Mucosa of stomach (tissue), 1 donor: Measurements from ENCODE around the gene S1PR3.

ENCODE experiments used
- H3K27me3 ChIP-seq: one replicate; pipeline ENCODE4 v1.7.0; 2013; ENCODE audit warnings: mild to moderate bottlenecking, low read length; ENCODE audit not compliant: control insufficient read depth, insufficient read depth
- H3K36me3 ChIP-seq: one replicate; pipeline ENCODE4 v1.7.0; 2013; ENCODE audit warnings: low read length; ENCODE audit not compliant: control insufficient read depth, insufficient read depth
- H3K4me1 ChIP-seq: one replicate; pipeline ENCODE4 v1.7.0; 2013; ENCODE audit warnings: mild to moderate bottlenecking, low read length; ENCODE audit not compliant: control insufficient read depth, insufficient read depth
- H3K4me3 ChIP-seq: one replicate; pipeline ENCODE4 v1.7.0; 2013; ENCODE audit warnings: low read length
- H3K9ac ChIP-seq: one replicate; pipeline ENCODE4 v1.7.0; 2013; ENCODE audit warnings: mild to moderate bottlenecking, low read length, moderate library complexity
- H3K9me3 ChIP-seq: one replicate; pipeline ENCODE4 v1.7.0; 2013; ENCODE audit warnings: mild to moderate bottlenecking, low read length, moderate library complexity; ENCODE audit not compliant: control insufficient read depth
- donor health status: Pancreatic carcinoma.

Gene S1PR3

DNA sequence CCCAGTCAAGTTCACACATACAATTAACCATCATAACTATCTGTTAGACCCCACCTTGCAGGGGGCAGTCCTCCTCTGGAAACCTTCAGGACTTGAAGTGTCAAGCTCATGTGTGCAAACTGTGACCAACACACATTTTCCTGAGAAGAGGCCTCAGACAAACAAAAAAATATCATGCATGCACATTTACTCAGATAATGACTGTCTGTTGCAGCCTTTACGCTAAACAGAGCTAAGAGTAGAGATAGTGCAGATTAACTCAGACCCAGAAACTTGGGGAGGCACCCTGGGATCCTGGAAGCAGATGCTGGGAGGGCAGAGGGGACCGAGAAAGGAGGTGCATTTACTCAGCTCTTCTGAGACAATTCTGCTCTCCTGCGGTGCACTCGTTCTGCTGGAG, 3.6 kb upstream of the S1PR3 start:
- H3K27me3 ChIP-seq = peaks cover 11% of the 10 kb centered on the region
- H3K9me3 ChIP-seq = no peaks in the 10 kb centered on the region
- no peak overlapping the region for H3K4me3 ChIP-seq
- no peaks in the 10 kb centered on the region for H3K36me3 ChIP-seq
- peaks cover 9% of the 10 kb centered on the region for H3K4me1 ChIP-seq
- H3K9ac ChIP-seq = no peak overlapping the region

DNA sequence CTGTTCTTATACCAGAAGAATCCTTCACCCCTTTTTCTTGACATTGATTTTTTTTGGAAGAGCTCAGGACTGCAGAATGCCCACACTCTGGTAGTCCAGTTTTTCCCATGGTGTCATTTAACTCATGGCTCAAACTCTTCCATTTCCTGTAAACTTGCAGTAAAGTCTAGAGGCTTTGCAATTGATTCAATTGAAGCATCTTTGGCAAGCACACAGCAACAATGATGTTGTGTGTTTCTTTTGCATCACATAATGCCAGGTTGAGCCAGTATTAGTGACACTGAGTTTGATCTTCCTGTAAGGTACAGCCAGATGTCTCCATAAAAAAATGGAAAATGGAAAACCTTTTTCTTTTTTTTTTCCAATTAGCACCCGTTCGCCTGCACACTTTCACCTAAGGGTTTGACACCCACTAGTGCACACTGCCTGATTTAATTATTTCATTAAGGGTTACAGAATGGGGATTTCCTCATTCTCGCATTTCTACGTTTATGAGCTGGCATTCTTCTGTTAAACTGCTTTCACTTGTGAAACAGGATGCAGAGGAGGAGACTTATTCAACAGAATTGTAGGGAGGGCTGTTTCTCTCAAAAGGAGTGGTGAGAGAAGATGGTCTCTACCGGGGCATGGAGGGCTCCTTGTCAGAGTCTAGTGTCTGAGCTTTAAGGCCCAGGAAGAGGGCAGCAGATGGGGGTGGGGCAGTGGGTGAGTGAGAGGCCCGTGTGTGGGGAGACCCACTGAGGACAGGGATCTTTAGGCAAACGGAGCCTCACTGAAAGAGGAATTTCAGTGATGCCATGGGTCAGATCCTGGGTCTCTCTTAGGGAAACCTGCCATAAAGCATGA, 2.2 kb upstream of the S1PR3 start:
- H3K9me3 ChIP-seq = no peaks in the 10 kb centered on the region
- H3K27me3 ChIP-seq = peaks cover 12% of the 10 kb centered on the region
- H3K36me3 ChIP-seq = no peaks in the 10 kb centered on the region
- H3K4me1 ChIP-seq = peaks cover 16% of the 10 kb centered on the region
- no peak overlapping the region for H3K9ac ChIP-seq
- no peak overlapping the region for H3K4me3 ChIP-seq

DNA sequence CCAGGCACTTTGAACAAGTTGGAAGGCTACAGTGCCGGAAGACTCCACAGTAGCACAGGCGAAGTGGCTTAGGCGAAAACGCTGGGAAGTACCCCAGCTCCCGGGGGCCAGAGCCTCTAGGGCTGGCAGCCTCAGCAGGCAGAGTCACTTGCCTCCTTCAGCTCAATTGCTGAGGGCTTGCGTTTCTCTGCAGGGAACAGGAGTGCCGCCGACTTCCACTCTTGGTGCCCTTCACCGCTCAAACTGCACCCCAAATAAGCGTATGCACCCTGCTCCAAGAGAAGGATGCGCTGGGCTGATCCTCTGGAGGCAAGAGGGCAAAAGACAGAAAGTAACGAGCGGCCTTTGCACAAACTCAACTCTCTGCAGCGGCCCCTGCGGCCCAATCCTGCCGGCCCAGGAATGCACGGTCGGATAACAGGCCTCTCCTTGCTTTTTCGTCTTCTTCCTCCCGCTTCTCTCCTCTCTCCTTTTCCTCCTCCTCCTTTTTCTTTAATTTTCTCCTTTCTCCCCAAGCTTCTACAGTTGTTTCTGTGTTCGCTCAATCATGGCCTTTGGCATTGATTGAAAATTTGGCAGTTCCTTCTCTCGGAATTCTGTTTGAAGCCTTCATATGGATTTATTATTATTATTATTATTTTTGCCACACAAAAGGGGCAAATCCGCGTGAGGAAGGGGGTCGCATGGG, 1.1 kb upstream of the S1PR3 start:
- peaks cover 16% of the 10 kb centered on the region for H3K4me1 ChIP-seq

GRCh38 chr9:88990729-88991065, 571 bp upstream of the S1PR3 start:
- H3K4me3 ChIP-seq = no peak overlapping the region
- peaks cover 12% of the 10 kb centered on the region for H3K27me3 ChIP-seq
- peaks cover 16% of the 10 kb centered on the region for H3K4me1 ChIP-seq
- H3K9ac ChIP-seq = no peak overlapping the region
- no peaks in the 10 kb centered on the region for H3K9me3 ChIP-seq
- no peaks in the 10 kb centered on the region for H3K36me3 ChIP-seq

More for the DNA sequence above, 1.1 kb upstream of the S1PR3 start:
- no peaks in the 10 kb centered on the region for H3K36me3 ChIP-seq
- H3K27me3 ChIP-seq = peaks cover 12% of the 10 kb centered on the region
- no peak overlapping the region for H3K9ac ChIP-seq
- no peaks in the 10 kb centered on the region for H3K9me3 ChIP-seq
- H3K4me3 ChIP-seq = no peak overlapping the region

DNA sequence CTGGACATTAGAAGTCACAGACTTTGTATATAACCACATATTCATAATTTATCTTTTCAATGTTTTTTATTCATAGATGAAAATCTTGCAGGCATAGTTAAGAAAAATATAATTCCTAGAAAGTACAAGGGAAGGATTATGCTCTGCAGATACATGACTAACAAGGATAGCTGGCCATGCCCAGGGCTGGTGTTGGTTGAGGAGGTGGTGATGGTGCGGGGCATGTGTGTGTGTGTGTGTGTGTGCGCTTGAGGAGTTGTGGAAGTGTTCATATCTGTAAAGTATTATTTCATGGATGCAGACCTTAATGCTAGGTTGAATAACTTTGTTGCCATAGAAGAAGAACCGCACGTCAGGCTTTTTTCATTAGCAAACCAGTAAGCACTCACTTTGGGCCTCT, 1.3 kb downstream of the S1PR3 start:
- peaks cover 12% of the 10 kb centered on the region for H3K27me3 ChIP-seq
- no peaks in the 10 kb centered on the region for H3K36me3 ChIP-seq
- no peak overlapping the region for H3K4me3 ChIP-seq
- peaks cover 19% of the 10 kb centered on the region for H3K4me1 ChIP-seq
- no peak overlapping the region for H3K9ac ChIP-seq
- H3K9me3 ChIP-seq = no peaks in the 10 kb centered on the region

GRCh38 chr9:88993327-88993726, 2.1 kb downstream of the S1PR3 start:
- peaks cover 12% of the 10 kb centered on the region for H3K27me3 ChIP-seq
- no peak overlapping the region for H3K4me3 ChIP-seq
- no peaks in the 10 kb centered on the region for H3K36me3 ChIP-seq
- no peaks in the 10 kb centered on the region for H3K9me3 ChIP-seq
- peaks cover 19% of the 10 kb centered on the region for H3K4me1 ChIP-seq
- no peak overlapping the region for H3K9ac ChIP-seq

DNA sequence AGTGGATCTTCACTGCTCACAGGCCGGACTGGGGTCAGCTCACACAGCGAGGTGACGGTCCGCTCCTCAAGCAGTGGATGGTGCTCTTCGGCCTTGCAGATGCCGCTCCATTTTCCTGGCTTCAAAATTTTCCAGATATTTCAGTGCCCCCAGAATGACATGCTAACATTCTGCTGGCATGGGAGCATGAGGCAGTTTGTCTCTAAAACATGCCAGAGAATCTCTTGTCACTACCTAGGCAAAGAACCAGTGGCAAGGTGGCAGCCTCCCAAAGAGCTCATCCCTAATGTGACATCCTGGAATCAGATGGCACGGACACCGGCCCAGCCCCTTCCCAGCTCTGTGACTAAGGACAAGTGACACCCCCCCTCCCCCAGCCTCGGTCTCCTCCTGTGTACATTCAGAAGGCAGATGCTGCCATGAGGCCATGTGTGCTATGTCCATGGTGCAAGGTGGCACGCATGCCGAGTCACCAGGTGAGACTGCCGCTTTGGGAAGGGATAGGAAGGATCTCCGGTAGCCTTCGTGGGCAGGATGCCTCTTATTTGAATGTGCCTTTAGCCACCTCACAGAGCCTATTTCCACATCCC, 2.7 kb downstream of the S1PR3 start:
- Histone ChIP-seq H3K9ac (no peak overlapping the region), H3K4me3 (no peak overlapping the region), H3K9me3 (no peaks in the 10 kb centered on the region), H3K36me3 (no peaks in the 10 kb centered on the region), H3K27me3 (peaks cover 12% of the 10 kb centered on the region), H3K4me1 (peaks cover 19% of the 10 kb centered on the region)

DNA sequence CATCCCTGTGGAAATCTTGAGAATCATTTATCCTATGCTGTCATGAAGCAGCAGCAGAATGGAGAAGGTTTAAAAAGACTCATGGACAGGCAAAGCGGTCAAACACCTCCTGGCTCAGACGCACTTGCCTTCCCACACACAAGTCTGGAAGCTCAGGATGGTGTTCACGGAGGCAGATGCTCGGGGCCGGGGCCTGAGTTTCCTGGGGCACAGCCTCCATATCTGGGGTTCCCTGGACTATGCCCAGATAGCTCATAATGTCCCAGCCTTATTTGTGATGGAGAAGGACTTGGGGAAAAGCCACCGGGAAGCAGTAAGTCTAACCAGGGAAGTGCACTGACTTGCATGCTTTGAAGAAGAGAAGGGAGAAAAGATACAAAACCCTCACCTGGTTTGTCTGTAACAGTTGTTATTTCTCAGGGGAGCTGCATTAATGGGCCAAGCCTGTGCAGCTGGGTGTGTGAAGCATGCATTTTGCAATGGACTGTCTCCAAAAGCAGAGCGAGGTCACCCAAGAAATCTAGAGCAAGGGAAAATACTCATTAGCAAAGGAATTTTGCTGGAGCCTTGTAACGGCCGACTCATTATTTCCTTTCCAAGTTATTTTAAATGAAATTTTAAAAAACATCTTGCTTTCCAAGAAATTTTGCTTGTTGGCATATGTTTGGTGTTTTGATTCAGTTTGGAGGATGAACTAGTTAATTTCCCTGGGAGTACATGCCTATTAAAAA, 3.4 kb downstream of the S1PR3 start:
- H3K4me3 ChIP-seq = no peak overlapping the region
- no peaks in the 10 kb centered on the region for H3K36me3 ChIP-seq
- peaks cover 12% of the 10 kb centered on the region for H3K27me3 ChIP-seq
- H3K9ac ChIP-seq = no peak overlapping the region
- H3K9me3 ChIP-seq = no peaks in the 10 kb centered on the region
- peaks cover 19% of the 10 kb centered on the region for H3K4me1 ChIP-seq

GRCh38 chr9:88995200-88995577, 3.9 kb downstream of the S1PR3 start:
- Histone ChIP-seq H3K9me3 (no peaks in the 10 kb centered on the region), H3K9ac (no peak overlapping the region), H3K27me3 (peaks cover 12% of the 10 kb centered on the region), H3K4me3 (no peak overlapping the region), H3K4me1 (peaks cover 19% of the 10 kb centered on the region), H3K36me3 (no peaks in the 10 kb centered on the region)

GRCh38 chr9:88995627-88996026, 4.4 kb downstream of the S1PR3 start:
- Histone ChIP-seq H3K9me3 (no peaks in the 10 kb centered on the region), H3K36me3 (no peaks in the 10 kb centered on the region), H3K4me1 (peaks cover 20% of the 10 kb centered on the region), H3K27me3 (peaks cover 12% of the 10 kb centered on the region), H3K4me3 (no peak overlapping the region), H3K9ac (no peak overlapping the region)

- Histone ChIP-seq H3K9me3 (no peaks in the 10 kb centered on the region), H3K27me3 (peaks cover 15% of the 10 kb centered on the region), H3K4me3 (no peak overlapping the region), H3K36me3 (no peaks in the 10 kb centered on the region), H3K4me1 (peaks cover 27% of the 10 kb centered on the region), H3K9ac (no peak overlapping the region)
These were observed 5.0 kb downstream of the S1PR3 start for GRCh38 chr9:88996046-88996920.
